Activated naive CD4-positive, alpha-beta T cell treated with anti-CD3 and anti-CD28 coated beads, Interleukin-2, amount 50 U/mL, for 72 hours (primary cell): ENCODE results near the gene SLCO3A1. TPM values are rescaled to one million over a fixed set of nuclear protein-coding genes. Genes with fewer than 3 reads are reported as not detected.

Experiments used
- ATAC-seq, 2 donors: fragments of 150-1000 bp; cut with Tn5 transposase; 2 replicates each; pipeline ENCODE4 v1.10.0; 2021; ENCODE audit warnings: mild to moderate bottlenecking in 2 of 2, moderate library complexity in 2 of 2
- DNase-seq, 2 donors: peaks; one replicate each; pipeline ENCODE4 v3.0.0; 2021 to 2022; ENCODE audit warnings: low spot score in 2 of 2
- H3K27ac Mint-ChIP-seq, 2 donors: one replicate each; pipeline ENCODE4 v1.8.0; 2022; ENCODE audit warnings: mild to moderate bottlenecking in 2 of 2, mixed read lengths in 2 of 2
- H3K36me3 Mint-ChIP-seq, 2 donors: one replicate each; pipeline ENCODE4 v1.8.0; 2022; ENCODE audit warnings: mixed read lengths in 2 of 2
- H3K9me3 Mint-ChIP-seq, 2 donors: one replicate each; pipeline ENCODE4 v1.8.0; 2022; ENCODE audit warnings: mixed read lengths in 2 of 2
- total RNA-seq, 2 donors: library from RNA; stranded (reverse); gene quantifications; one replicate each; pipeline ENCODE4 v1.2.3, GENCODE V29; 2022

Gene SLCO3A1
- total RNA-seq, 2 donors from 2014 or later: 3.2 to 3.9 TPM

GRCh38 chr15:91887921-91888373 lies 34.4 kb downstream of the SLCO3A1 start:
- DNase-seq (no peak), ATAC-seq (no peak)
- Mint-ChIP-seq H3K9me3 (no peaks in the 10 kb centered on the region), H3K36me3 (peaks cover 0 to 5% of the 10 kb centered on the region in 2 donors), H3K27ac (peak overlapping the region in 1 of 2 donors; percentile 3)

GRCh38 chr15:91889111-91889815 lies 35.8 kb downstream of the SLCO3A1 start:
- no peak for ATAC-seq
- H3K36me3 Mint-ChIP-seq: peaks cover 5 to 7% of the 10 kb centered on the region in 2 donors
- DNase-seq: no peak
- H3K27ac Mint-ChIP-seq: no peak overlapping the region
- H3K9me3 Mint-ChIP-seq: peaks cover 0 to 6% of the 10 kb centered on the region in 2 donors

GRCh38 chr15:91890614-91891013 lies 37.1 kb downstream of the SLCO3A1 start:
- H3K27ac Mint-ChIP-seq: no peak overlapping the region
- H3K9me3 Mint-ChIP-seq: peaks cover 0 to 6% of the 10 kb centered on the region in 2 donors
- peaks cover 5 to 7% of the 10 kb centered on the region in 2 donors for H3K36me3 Mint-ChIP-seq
- ATAC-seq: no peak
- no peak for DNase-seq

GRCh38 chr15:91891101-91891500 lies 37.6 kb downstream of the SLCO3A1 start:
- DNase-seq (no peak), ATAC-seq (no peak)
- Mint-ChIP-seq H3K9me3 (peaks cover 0 to 6% of the 10 kb centered on the region in 2 donors), H3K27ac (no peak overlapping the region), H3K36me3 (peaks cover 5 to 7% of the 10 kb centered on the region in 2 donors)

GRCh38 chr15:91891788-91892345 lies 38.4 kb downstream of the SLCO3A1 start:
- DNase-seq: no peak
- Mint-ChIP-seq H3K36me3 (peaks cover 5 to 7% of the 10 kb centered on the region in 2 donors), H3K27ac (no peak overlapping the region), H3K9me3 (peaks cover 0 to 6% of the 10 kb centered on the region in 2 donors)
- no peak for ATAC-seq

- ATAC-seq: no peak
- no peak for DNase-seq
- no peak overlapping the region for H3K27ac Mint-ChIP-seq
- peaks cover 5 to 7% of the 10 kb centered on the region in 2 donors for H3K36me3 Mint-ChIP-seq
- H3K9me3 Mint-ChIP-seq: peaks cover 0 to 6% of the 10 kb centered on the region in 2 donors
These were observed 38.9 kb downstream of the SLCO3A1 start for GRCh38 chr15:91892436-91892835.

- no peak overlapping the region for H3K27ac Mint-ChIP-seq
- H3K9me3 Mint-ChIP-seq: peaks cover 0 to 9% of the 10 kb centered on the region in 2 donors
- DNase-seq (no peak), ATAC-seq (no peak)
- H3K36me3 Mint-ChIP-seq: peaks cover 5 to 7% of the 10 kb centered on the region in 2 donors
These were observed 41.1 kb downstream of the SLCO3A1 start for GRCh38 chr15:91894606-91895005.

- ATAC-seq: no peak
- no peak overlapping the region for H3K27ac Mint-ChIP-seq
These were observed 41.5 kb downstream of the SLCO3A1 start for GRCh38 chr15:91895051-91895450.

GRCh38 chr15:91896341-91897055 lies 43.0 kb downstream of the SLCO3A1 start:
- ATAC-seq (no peak), DNase-seq (no peak)
- H3K9me3 Mint-ChIP-seq: peaks cover 7 to 18% of the 10 kb centered on the region in 2 donors
- peaks cover 14% of the 10 kb centered on the region in 2 donors for H3K36me3 Mint-ChIP-seq
- no peak overlapping the region for H3K27ac Mint-ChIP-seq

More at GRCh38 chr15:91895051-91895450, 41.5 kb downstream of the SLCO3A1 start:
- DNase-seq: no peak
- Mint-ChIP-seq H3K36me3 (peaks cover 5 to 7% of the 10 kb centered on the region in 2 donors), H3K9me3 (peaks cover 0 to 12% of the 10 kb centered on the region in 2 donors)

- no peak overlapping the region for H3K27ac Mint-ChIP-seq
- peaks cover 15 to 28% of the 10 kb centered on the region in 2 donors for H3K9me3 Mint-ChIP-seq
- peaks cover 19 to 24% of the 10 kb centered on the region in 2 donors for H3K36me3 Mint-ChIP-seq
- ATAC-seq (no peak), DNase-seq (no peak)
These were observed 44.3 kb downstream of the SLCO3A1 start for GRCh38 chr15:91897585-91898372.

- Mint-ChIP-seq H3K27ac (no peak overlapping the region), H3K9me3 (peaks cover 17 to 31% of the 10 kb centered on the region in 2 donors), H3K36me3 (peaks cover 22 to 29% of the 10 kb centered on the region in 2 donors)
- ATAC-seq (no peak), DNase-seq (no peak)
These were observed 45.3 kb downstream of the SLCO3A1 start for GRCh38 chr15:91898843-91899242.

GRCh38 chr15:91904942-91905341 lies 51.4 kb downstream of the SLCO3A1 start:
- Mint-ChIP-seq H3K27ac (no peak overlapping the region), H3K9me3 (peaks cover 17 to 24% of the 10 kb centered on the region in 2 donors), H3K36me3 (peaks cover 21 to 29% of the 10 kb centered on the region in 2 donors)
- ATAC-seq (no peak), DNase-seq (no peak)

- Mint-ChIP-seq H3K36me3 (peaks cover 0 to 4% of the 10 kb centered on the region in 2 donors), H3K9me3 (peaks cover 0 to 4% of the 10 kb centered on the region in 2 donors), H3K27ac (peak overlapping the region in 1 of 2 donors; percentile 32)
- DNase-seq: no peak
- ATAC-seq: peak; percentile 67 to 74
These were observed 54.9 kb downstream of the SLCO3A1 start for GRCh38 chr15:91908391-91908790.

- Mint-ChIP-seq H3K9me3 (no peaks in the 10 kb centered on the region), H3K27ac (no peak overlapping the region), H3K36me3 (no peaks in the 10 kb centered on the region)
- no peak for ATAC-seq
- DNase-seq: no peak
These were observed 55.6 kb downstream of the SLCO3A1 start for GRCh38 chr15:91909111-91909510.

GRCh38 chr15:91909574-91909973 lies 56.1 kb downstream of the SLCO3A1 start:
- Mint-ChIP-seq H3K36me3 (no peaks in the 10 kb centered on the region), H3K27ac (no peak overlapping the region), H3K9me3 (no peaks in the 10 kb centered on the region)
- DNase-seq (no peak), ATAC-seq (no peak)

GRCh38 chr15:91911844-91912243 lies 58.3 kb downstream of the SLCO3A1 start:
- H3K36me3 Mint-ChIP-seq: peaks cover 4 to 10% of the 10 kb centered on the region in 2 donors
- H3K27ac Mint-ChIP-seq: peak overlapping the region in 1 of 2 donors; percentile 14
- H3K9me3 Mint-ChIP-seq: no peaks in the 10 kb centered on the region
- ATAC-seq: no peak
- no peak for DNase-seq
